Fibroblast of skin of left biceps (primary cell): ENCODE measurements around the gene LCP2.

Source experiments
- DNase-seq, 2 experiments: peaks; one replicate each; pipeline ENCODE4 v3.0.0-alpha.2; 2013; ENCODE audit warnings: low read depth in 2 of 2

Gene LCP2

DNA sequence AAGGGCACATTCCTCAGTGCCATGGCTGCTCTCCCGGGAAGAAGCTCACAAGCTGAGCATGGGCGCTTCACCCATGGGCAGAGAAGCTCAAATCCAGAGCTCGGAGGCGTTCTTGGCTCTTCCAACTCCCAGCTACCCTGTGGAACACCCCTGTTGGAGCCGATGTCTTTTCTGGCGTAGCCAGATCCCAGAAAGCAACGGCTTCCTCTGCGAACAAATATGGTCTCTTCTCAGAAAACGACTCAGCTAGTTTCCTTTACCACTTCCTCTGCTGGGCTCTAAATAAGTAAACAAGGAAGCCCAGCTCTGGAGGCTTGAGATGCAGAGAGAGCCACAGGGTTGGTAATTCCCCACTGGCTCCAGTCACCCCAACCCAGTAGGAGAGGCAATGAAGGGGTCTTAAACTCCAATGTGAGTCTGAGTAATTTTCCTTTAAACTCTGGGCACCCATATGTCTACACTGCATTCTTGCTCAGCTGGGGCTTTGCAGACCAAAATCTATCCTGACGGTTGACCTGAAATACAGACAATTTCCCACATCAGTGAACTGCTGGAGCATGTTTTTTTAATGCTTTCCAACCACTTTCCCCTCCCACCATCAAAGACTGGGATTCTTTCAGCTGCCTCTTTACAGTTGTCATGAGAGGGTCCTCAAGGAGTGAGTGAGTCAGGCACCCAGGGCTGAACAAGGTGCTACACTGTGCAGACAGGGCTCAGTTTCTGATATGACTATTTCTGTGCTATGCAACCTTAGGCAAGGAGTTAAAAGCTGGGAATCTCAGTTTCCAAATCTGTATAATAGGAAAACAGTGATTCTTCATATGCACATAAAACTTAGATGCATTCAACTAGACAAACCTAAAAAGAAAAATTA, at the start of gene LCP2:
Gene LCP2 (minus strand): TSS at position 189 of the 874 bp plus-strand sequence. CDS start 166 bp downstream, at position 23.
- no peak for DNase-seq

- no peak for DNase-seq
Observed at GRCh38 chr5:170347022-170347567, 49.5 kb upstream of the LCP2 start.

DNA sequence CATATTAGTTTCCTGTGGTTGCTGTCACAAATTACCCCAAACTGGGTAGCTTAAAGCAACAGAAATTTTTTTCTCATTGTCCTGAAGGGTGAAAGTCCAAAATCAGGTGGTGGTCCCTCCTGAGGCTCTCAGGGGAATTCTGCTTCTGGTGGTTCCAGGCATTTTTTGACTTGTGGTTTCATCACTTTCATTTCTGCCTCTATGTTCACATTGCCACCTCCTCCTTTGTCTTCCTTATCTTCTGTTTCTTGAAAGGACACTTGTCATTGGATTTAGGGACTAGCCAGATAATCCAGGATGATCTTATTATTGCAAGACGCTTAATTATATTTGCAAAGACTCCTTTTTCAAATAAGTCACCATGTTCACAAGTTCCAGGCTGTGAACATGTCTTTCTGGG, 48.4 kb upstream of the LCP2 start:
- DNase-seq: no peak

DNA sequence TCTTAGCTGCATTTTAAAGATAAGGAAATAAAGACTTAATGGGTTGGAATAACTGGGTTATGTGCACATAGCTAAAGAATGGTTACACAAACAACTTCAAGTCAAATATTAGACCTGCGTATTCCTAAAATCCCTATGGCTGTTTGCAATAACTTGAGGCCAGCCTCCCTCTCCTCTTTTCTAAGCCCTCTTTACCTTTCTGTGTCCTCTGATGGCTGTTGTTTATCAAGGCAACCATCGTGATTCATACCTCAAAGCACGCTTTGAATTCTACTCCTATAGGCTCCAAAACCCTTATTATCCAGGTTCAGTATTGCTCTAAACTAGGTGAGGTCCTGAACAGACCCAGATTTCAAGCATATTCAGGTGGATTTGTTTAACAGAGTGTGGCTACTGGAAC, 45.6 kb upstream of the LCP2 start:
- DNase-seq: no peak

GRCh38 chr5:170342153-170342725, 44.7 kb upstream of the LCP2 start:
- DNase-seq: no peak

DNA sequence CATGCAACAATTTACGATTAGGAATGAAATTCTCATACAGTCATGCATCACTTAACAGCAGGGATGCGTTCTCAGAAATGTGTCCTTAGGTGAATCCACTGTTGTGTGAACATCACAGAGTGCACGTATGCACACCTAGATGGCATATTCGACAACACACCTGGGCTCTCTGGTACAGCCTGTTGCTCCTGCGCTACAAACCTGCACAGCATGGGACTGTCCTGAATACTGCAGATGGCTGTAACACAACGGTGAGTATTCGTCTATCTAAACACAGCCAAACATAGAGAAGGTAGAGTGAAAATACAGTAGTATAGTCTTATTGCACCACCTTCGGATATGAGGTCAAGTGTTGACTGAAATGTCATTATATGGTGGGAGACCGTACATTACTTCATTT, 44.0 kb upstream of the LCP2 start:
- DNase-seq: no peak

- DNase-seq: no peak
Observed at GRCh38 chr5:170339780-170340167, 42.2 kb upstream of the LCP2 start.

GRCh38 chr5:170338933-170339779, 41.6 kb upstream of the LCP2 start:
- DNase-seq: no peak

DNA sequence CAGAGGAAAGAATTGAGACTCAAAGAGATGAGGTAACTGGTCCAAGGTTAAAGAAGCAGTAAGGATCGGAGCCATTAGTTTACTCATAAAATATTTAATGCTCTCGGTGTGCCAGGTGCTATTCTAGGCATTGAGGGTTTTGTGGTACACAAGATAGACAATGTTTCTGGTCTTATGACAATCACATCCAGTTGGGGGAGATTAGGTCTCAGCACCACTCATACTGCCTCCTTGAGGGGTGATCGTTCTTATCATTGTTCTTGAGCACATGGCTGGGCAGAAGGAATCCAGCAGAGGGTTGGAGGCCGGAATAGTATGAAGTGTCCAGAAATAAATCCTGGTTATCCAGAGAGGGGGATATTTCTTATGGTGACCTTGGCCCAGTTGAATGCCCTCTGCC, 40.7 kb upstream of the LCP2 start:
- no peak for DNase-seq

DNA sequence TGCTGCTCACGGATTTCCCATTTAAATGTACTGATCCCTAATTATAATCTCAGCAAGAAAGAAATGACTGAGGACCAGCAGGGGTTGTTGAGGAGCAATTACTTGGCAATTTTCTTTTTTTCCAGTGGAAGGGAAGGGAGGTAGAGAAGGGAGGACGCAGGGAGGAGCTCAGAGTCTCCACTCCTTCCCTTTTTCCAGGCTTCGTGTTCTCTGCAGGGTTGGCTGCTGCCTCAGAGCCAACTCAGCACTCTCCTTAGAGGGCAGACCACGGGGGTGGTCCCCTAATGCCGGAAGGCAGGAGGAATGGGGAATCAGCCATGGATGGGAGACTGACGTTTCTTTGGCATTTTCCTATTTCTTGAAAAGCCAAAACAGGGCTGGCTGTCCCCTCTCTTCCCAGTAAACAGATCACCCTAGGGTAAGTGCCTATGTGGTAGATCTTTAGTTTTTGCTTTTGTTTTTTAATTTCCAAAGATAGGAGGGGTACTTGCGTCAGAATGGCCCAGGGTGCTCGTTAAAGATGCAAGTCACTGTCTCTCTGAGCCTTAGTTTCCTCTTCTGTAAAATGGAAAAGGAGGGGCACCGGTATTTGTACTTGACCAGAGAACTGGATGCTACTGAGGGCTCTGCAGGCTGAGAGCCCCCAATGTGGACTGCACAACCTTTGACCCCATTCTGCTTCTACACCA, 39.6 kb upstream of the LCP2 start:
- DNase-seq: no peak

GRCh38 chr5:170336065-170336464, 38.5 kb upstream of the LCP2 start:
- DNase-seq: no peak

DNA sequence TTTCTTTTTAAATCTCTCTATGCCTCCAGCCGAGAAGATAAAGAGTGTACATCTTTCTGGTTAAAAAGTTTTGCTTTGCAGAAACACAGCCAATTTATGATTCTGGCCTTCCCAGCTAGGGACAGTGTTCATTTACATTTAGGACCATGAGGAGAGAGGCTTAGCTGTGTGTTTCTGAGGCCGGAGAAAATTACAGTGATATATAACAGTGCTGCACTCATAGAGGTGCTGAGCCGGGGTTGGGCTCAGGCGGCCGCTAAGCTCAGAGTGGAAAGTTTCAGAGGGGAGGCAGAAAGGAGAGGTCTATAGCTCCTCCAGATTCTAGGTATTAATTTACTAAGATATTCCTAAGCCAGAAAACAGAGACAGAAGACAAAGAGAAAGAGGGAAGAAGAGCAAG, 37.0 kb upstream of the LCP2 start:
- no peak for DNase-seq

DNA sequence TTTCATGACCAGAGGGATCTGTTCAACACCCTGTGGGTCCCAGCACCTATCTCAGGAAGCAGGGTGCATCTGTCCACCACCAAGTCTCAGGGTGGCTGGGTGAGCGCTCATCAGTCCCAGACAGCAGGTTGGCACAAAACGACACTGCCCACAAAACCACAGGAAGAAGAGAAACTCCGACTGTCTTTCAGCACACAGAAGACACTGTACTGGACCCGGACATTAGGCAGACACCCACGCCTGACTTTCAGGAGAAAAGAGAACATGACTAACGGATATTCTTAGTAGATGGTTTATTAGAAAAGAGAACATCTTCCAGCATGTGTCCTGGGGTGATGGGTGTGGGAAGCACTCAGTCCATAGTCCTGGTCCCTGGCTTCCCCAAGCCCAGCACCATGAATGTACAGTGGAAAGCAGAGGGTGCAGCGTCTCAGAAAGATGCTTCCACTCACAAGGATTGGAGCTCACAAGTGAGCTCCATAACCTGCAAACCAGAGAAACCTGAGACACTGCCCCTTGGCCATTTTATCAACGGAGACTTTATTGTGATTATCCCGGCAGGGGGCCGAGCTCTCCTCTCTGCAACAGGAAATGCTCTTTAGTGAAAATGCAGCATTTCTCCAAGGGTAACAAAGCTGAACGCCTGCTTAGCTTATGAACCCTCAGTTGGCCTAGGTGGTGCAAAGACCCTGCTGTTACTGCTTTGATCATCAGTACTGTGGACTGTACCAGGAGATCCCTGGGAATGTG, 35.8 kb upstream of the LCP2 start:
- DNase-seq: no peak

GRCh38 chr5:170332058-170332457, 34.5 kb upstream of the LCP2 start:
- DNase-seq: no peak

DNA sequence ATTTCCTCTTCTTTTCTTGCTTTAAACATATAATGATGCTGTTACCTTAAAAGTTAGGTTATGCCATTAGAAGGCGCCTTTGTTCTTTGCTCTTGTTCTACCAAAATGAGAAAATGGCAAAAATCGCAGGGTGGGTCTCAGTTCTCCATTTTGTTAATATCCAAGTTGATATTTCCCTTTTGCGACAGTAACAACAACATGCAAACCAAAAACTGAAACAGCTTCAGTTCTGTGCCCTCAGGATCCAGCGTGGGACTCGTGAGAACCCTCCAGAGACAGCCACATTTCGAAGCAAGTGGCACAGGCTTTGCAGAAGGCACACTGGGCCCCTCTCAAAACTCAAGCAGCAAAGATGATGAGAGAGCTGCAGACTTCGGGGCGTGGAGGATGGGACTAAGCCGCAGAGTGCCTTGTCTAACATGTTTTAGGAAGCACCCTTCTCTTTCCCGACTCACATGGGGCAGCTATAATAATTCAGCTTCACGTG, 33.0 kb upstream of the LCP2 start:
- no peak for DNase-seq

- DNase-seq: no peak
Observed at GRCh38 chr5:170329524-170329923, 31.9 kb upstream of the LCP2 start.

DNA sequence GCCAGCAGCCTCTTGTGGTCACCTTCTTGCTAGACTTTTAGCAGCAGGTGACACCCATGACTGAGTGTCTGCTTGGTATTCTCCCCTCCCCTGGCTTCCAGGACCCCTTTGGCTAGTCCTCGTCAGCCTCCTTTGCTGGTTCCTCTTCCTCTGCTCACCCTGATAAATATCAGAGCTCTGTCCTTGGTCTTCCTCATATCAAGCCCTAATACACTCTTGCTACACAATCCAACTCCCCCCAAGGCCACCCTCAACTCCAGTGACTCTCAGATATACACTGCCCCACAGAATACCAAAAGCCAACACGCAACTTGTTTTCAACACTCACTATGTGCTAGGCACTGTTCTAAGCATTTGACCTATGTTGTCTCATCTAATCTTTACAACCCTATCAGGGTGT, 30.3 kb upstream of the LCP2 start:
- DNase-seq: no peak

GRCh38 chr5:170327168-170327567, 29.6 kb upstream of the LCP2 start:
- DNase-seq: no peak

DNA sequence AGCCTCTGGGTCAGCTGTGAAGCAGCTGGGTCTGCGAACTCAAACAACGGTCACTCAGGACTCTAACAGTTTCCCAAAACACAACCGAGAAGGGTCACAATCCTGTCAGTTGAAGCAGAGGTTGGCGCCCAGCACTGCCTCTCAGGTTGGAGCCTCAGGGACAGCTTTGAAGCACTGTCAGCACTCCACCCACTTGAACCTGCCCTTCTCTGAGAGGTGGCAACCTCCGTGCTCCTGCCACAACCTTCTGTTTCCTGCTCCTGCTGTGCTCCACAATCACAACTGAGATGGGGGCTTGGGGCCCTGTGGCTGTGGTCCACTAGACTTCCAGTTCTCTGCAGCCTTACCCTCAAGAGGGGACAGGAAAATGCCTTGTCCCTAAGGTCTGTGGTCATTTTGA, 21.7 kb upstream of the LCP2 start:
- DNase-seq: no peak

- no peak for DNase-seq
Observed at GRCh38 chr5:170317499-170317898, 19.9 kb upstream of the LCP2 start.

- DNase-seq: no peak
Observed at GRCh38 chr5:170316937-170317336, 19.4 kb upstream of the LCP2 start.
